Urinary bladder (tissue), 2 donors: ENCODE measurements around the gene OR4M1. TPM values are rescaled to one million over a fixed set of nuclear protein-coding genes. Genes with fewer than 3 reads are reported as not detected.

ENCODE experiments used
- polyA plus RNA-seq: library from polyadenylated mRNA; stranded (reverse); fragments of 200-250 nt; gene quantifications from one replicate; pipeline ENCODE4 v1.2.3, GENCODE V29; 2013
- total RNA-seq: library from RNA; depleted of rRNA; stranded (reverse); fragments of >200 nt; gene quantifications from one replicate; pipeline ENCODE4 v1.2.3, GENCODE V29; 2014
- donor health status: healthy.

Gene OR4M1
- total and polyA plus RNA-seq, 2 donors = not detected

Other genes starting within 250 kb of the OR4M1 start
- gene OR11H2, start 59.6 kb upstream of the OR4M1 start, total RNA-seq = not detected
- gene OR11H2, start 59.6 kb upstream of the OR4M1 start, polyA plus RNA-seq = not detected
- gene OR4Q3, start 29.9 kb upstream of the OR4M1 start, total RNA-seq = not detected
- not detected for gene OR4Q3, start 29.9 kb upstream of the OR4M1 start, polyA plus RNA-seq
- gene OR4N2, start 30.3 kb downstream of the OR4M1 start, total RNA-seq = not detected
- not detected for gene OR4N2, start 30.3 kb downstream of the OR4M1 start, polyA plus RNA-seq
- gene OR4K2, start 101.6 kb downstream of the OR4M1 start, total RNA-seq = not detected
- gene OR4K2, start 101.6 kb downstream of the OR4M1 start, polyA plus RNA-seq = not detected
- gene OR4K5, start 147.1 kb downstream of the OR4M1 start, total RNA-seq = not detected
- not detected for gene OR4K5, start 147.1 kb downstream of the OR4M1 start, polyA plus RNA-seq
- not detected for gene OR4K1, start 157.4 kb downstream of the OR4M1 start, total RNA-seq
- gene OR4K1, start 157.4 kb downstream of the OR4M1 start, polyA plus RNA-seq = not detected
- gene OR4K15, start 202.1 kb downstream of the OR4M1 start, total RNA-seq = not detected
- gene OR4K15, start 202.1 kb downstream of the OR4M1 start, polyA plus RNA-seq = not detected
- not detected for gene OR4Q2, start 228.7 kb downstream of the OR4M1 start, total RNA-seq
- gene OR4Q2, start 228.7 kb downstream of the OR4M1 start, polyA plus RNA-seq = not detected
- gene OR4K14, start 245.8 kb downstream of the OR4M1 start, total RNA-seq = not detected
- gene OR4K14, start 245.8 kb downstream of the OR4M1 start, polyA plus RNA-seq = not detected